ENCODE results near the gene B3GNT9. TPM values are rescaled to one million over a fixed set of nuclear protein-coding genes. Genes with fewer than 3 reads are reported as not detected.

B3GNT9 gene
- total and polyA plus RNA-seq, 8 donors = 16.2 to 29.4 (median 19.9) TPM

GRCh38 chr16:67150047-67150832 lies 558 bp downstream of the B3GNT9 start:
- H3K4me1 ChIP-seq = peaks cover 4 to 33% of the 10 kb centered on the region in 2 donors
- DNase-seq (peak in 2 of 4 donors; percentile 69 to 87), ATAC-seq (peak; percentile 75)
- no peak for TF ChIP-seq CTCF (IDR thresholded peaks at IDR 0.05)
- peak overlapping the region; percentile 73 to 87 for H3K27ac ChIP-seq
- H3K9me3 ChIP-seq = no peaks in the 10 kb centered on the region
- H3K4me3 ChIP-seq = peak overlapping the region; percentile 55 to 59
- H3K36me3 ChIP-seq = peaks cover 0 to 55% of the 10 kb centered on the region in 2 donors
- intact Hi-C loops (cut with DNase I) = loop anchor here in 1 of 2 donors (10.0 kb wide), 1 partner anchor 135 kb away; no protein-coding TSS in a partner anchor
- peaks cover 0 to 39% of the 10 kb centered on the region in 2 donors for H3K27me3 ChIP-seq

GRCh38 chr16:67149276-67150046 lies 1.3 kb downstream of the B3GNT9 start:
- peaks cover 0 to 32% of the 10 kb centered on the region in 2 donors for H3K27me3 ChIP-seq
- DNase-seq (no peak), ATAC-seq (no peak)
- peaks cover 0 to 59% of the 10 kb centered on the region in 2 donors for H3K36me3 ChIP-seq
- intact Hi-C loops (cut with DNase I) = loop anchor here in 1 of 2 donors (10.0 kb wide), 1 partner anchor 135 kb away; no protein-coding TSS in a partner anchor
- H3K4me3 ChIP-seq = peak overlapping the region in 1 of 2 donors; percentile 59
- no peaks in the 10 kb centered on the region for H3K9me3 ChIP-seq
- peak overlapping the region in 1 of 2 donors; percentile 87 for H3K27ac ChIP-seq
- peaks cover 0 to 26% of the 10 kb centered on the region in 2 donors for H3K4me1 ChIP-seq
- no peak for TF ChIP-seq CTCF (IDR thresholded peaks at IDR 0.05)

- Histone ChIP-seq H3K27ac (no peak overlapping the region), H3K27me3 (peaks cover 0 to 31% of the 10 kb centered on the region in 2 donors), H3K36me3 (peaks cover 0 to 59% of the 10 kb centered on the region in 2 donors), H3K4me1 (peaks cover 0 to 25% of the 10 kb centered on the region in 2 donors), H3K9me3 (no peaks in the 10 kb centered on the region), H3K4me3 (no peak overlapping the region)
- DNase-seq (no peak), ATAC-seq (no peak)
- intact Hi-C loops (cut with DNase I) = no loop called here
- no peak for TF ChIP-seq CTCF (IDR thresholded peaks at IDR 0.05)
Observed at GRCh38 chr16:67148656-67149275, 2.0 kb downstream of the B3GNT9 start.

GRCh38 chr16:67148221-67148620 lies 2.6 kb downstream of the B3GNT9 start:
- no peak overlapping the region for H3K27ac ChIP-seq
- peaks cover 0 to 31% of the 10 kb centered on the region in 2 donors for H3K27me3 ChIP-seq
- intact Hi-C loops (cut with DNase I) = no loop called here
- no peak for TF ChIP-seq CTCF (IDR thresholded peaks at IDR 0.05)
- peaks cover 0 to 64% of the 10 kb centered on the region in 2 donors for H3K36me3 ChIP-seq
- H3K9me3 ChIP-seq = no peaks in the 10 kb centered on the region
- no peak for DNase-seq
- no peak overlapping the region for H3K4me3 ChIP-seq
- no peak for ATAC-seq
- H3K4me1 ChIP-seq = peaks cover 0 to 25% of the 10 kb centered on the region in 2 donors

Measured in left lung (tissue), 10 donors.